ENCODE results near the gene GMPPA. TPM values are rescaled to one million over a fixed set of nuclear protein-coding genes. Genes with fewer than 3 reads are reported as not detected.
A peak's percentile ranks its signal among the peaks of the same experiment; 100 is the strongest.

Gene GMPPA
- total and polyA plus RNA-seq, 9 of the 15 experiments (the other 6 are each of a cell fraction or from before 2014, with no cell fraction given): 7.0 to 101 (median 66.7) TPM

GRCh38 chr2:219541611-219542180, 43.0 kb downstream of the GMPPA start:
- peaks cover 17% of the 10 kb centered on the region for H3K79me2 ChIP-seq (ENCODE audit: control insufficient read depth, insufficient read depth, low read length)
- FAIRE-seq (peak; percentile 84), ATAC-seq (peak; percentile 64), DNase-seq (ENCODE audit: extremely low read depth in 1 of 4, low spot score in 3 of 4) (peak; percentile 63 to 86 (median 67))
- POLR2A ChIA-PET: interaction anchor here (0.6 to 1.0 kb wide), 4 partner anchors 12 to 148 kb away, joined by 3 to 4 read pairs (median 4); no protein-coding TSS in a partner anchor
- no peak overlapping the region for H3K27ac ChIP-seq (ENCODE audit: extremely low read depth, low read depth, low read length)
- peak overlapping the region; percentile 75 for H3K4me2 ChIP-seq (ENCODE audit: insufficient read depth, low read length)
- H3K36me3 ChIP-seq (ENCODE audit: control insufficient read depth, insufficient read depth, low read length): peaks cover 35% of the 10 kb centered on the region; the same call in 2 of the 3 replicates
- intact Hi-C loops (cut with micrococcal nuclease) (loop anchor here (1.0 to 5.0 kb wide), 5 partner anchors 55 to 185 kb away; partner anchors contain the start of gene SLC4A3), in situ Hi-C loops (cut with MboI) (loop anchor here (5.0 to 10.0 kb wide), 2 partner anchors 101 to 153 kb away; no protein-coding TSS in a partner anchor)
- H3K27me3 ChIP-seq (ENCODE audit: control insufficient read depth in 2 of 2, insufficient read depth in 2 of 2, low read length in 2 of 2): no peaks in the 10 kb centered on the region
- H3K9me1 ChIP-seq (ENCODE audit: control insufficient read depth, insufficient read depth, low read length): no peaks in the 10 kb centered on the region
- peak overlapping the region; percentile 58; the same call in 1 of the 2 replicates for H2AFZ ChIP-seq (ENCODE audit: low read depth, low read length)
- WGBS (ENCODE audit: insufficient coverage, low coverage, missing lambda C conversion rate): under 1% methylated on average over 31 of the region's 48 CpGs
- H3K4me3 ChIP-seq: peak overlapping the region; percentile 83
- no peaks in the 10 kb centered on the region for H3K9me3 ChIP-seq (replicated peaks; ENCODE audit: control insufficient read depth, insufficient read depth, low read depth, low read length)
- H3K4me1 ChIP-seq (replicated peaks in 1 of 2; ENCODE audit: control insufficient read depth in 2 of 2, insufficient read depth in 2 of 2, low read length in 2 of 2): peaks cover 0 to 68% of the 10 kb centered on the region in 2 experiments; a peak in 3 of 5 replicates
- CTCF ChIA-PET (ENCODE audit: low intra/inter-chr PET ratio): interaction anchor here (0.6 to 3.8 kb wide), 7 partner anchors 60 to 183 kb away, joined by 3 to 80 read pairs (median 3); no protein-coding TSS in a partner anchor
- peaks cover 14% of the 10 kb centered on the region; the same call in 1 of the 2 replicates for H4K20me1 ChIP-seq (replicated peaks; ENCODE audit: control insufficient read depth, insufficient read depth, low read length)
- BruUV-seq (replicated peaks): no TSS peak
- peak overlapping the region in 1 of 2 experiments; percentile 73; a peak in 3 of 4 replicates for H3K9ac ChIP-seq (ENCODE audit: insufficient read depth in 1 of 2, low read depth in 2 of 2, low read length in 2 of 2)
- no peak for TF ChIP-seq RUNX1 (IDR thresholded peaks at IDR 0.05; ENCODE audit: low read depth)
- no peak for TF ChIP-seq ZFP1 (CRISPR knock-in tag; IDR thresholded peaks at IDR 0.05)
- no peak for TF ChIP-seq GTF2F1 (IDR thresholded peaks at IDR 0.05; ENCODE audit: low read depth, low read length)
- no peak for TF ChIP-seq ZNF445 (CRISPR knock-in tag; IDR thresholded peaks at IDR 0.05; ENCODE audit: low read depth)
- peak; percentile 7; the same call in 1 of the 2 replicates for TF ChIP-seq CEBPG (CRISPR knock-in tag; IDR thresholded peaks at IDR 0.05)
- no peak for TF ChIP-seq CEBPG (tag; conservative IDR thresholded peaks at IDR 0.05 in 1 of 2, IDR thresholded peaks at IDR 0.05 in 1 of 2)
- TF ChIP-seq FOXK2 (conservative IDR thresholded peaks at IDR 0.05 in 1 of 2, IDR thresholded peaks at IDR 0.05 in 1 of 2; ENCODE audit: low read depth in 2 of 2): no peak
- no peak for TF ChIP-seq CGGBP1 (CRISPR knock-in tag; IDR thresholded peaks at IDR 0.05)
- TF ChIP-seq HDAC1 (IDR thresholded peaks at IDR 0.05): peak in 1 of 2 experiments; percentile 58; a peak in 2 of 4 replicates
- TF ChIP-seq ZNF764 (CRISPR knock-in tag; IDR thresholded peaks at IDR 0.05; ENCODE audit: low read depth): no peak
- peak; percentile 12; the same call in 1 of the 2 replicates for TF ChIP-seq PBX2 (CRISPR knock-in tag; IDR thresholded peaks at IDR 0.05; ENCODE audit: low read depth)
- TF ChIP-seq PBX2 (tag; conservative IDR thresholded peaks at IDR 0.05; ENCODE audit: low read depth): no peak
- TF ChIP-seq FOXM1 (IDR thresholded peaks at IDR 0.05; ENCODE audit: low read depth): no peak
- TF ChIP-seq FOXM1 (CRISPR knock-in tag; IDR thresholded peaks at IDR 0.05; ENCODE audit: low read depth): peak; percentile 64; the same call in 1 of the 2 replicates
- no peak for TF ChIP-seq VEZF1 (CRISPR knock-in tag; IDR thresholded peaks at IDR 0.05)
- peak; percentile 71 for TF ChIP-seq ELF2 (CRISPR knock-in tag; IDR thresholded peaks at IDR 0.05)
- peak; percentile 50; the same call in 1 of the 2 replicates for TF ChIP-seq NR2C2 (CRISPR knock-in tag; IDR thresholded peaks at IDR 0.05)
- TF ChIP-seq NR2C2 (tag; IDR thresholded peaks at IDR 0.05): no peak

Measured in K562 (cell line).